Measurements from ENCODE around the gene PLCB1.

The PLCB1 gene

DNA sequence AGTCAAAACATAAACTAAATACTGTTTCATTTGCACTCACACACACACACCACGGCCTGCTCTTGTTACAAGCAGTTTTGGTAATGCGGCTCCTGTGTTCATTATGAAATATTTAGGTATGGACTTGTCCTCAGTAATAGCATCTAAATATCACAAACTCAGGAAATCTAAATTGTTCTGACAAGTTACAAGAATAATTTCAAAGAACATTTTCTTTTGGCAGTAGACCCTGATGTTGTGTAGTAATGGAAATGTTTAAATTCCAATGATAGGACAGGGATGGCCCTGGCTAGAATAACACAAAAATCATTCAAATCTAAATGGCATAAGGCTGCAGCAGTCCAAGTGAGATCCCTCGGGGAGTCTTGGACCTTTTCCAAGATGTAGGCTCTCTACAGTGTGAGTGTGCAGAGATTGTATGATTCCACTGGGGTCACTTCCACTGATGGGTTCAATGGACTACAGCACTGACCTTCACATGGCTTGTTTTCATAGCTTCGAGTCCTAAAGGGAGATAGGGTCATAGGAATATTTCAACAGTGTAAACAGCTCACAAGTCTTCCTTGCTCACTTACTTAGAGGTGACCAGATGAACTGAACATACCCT lies 726.2 kb downstream of the PLCB1 start:
- no peak for FAIRE-seq

DNA sequence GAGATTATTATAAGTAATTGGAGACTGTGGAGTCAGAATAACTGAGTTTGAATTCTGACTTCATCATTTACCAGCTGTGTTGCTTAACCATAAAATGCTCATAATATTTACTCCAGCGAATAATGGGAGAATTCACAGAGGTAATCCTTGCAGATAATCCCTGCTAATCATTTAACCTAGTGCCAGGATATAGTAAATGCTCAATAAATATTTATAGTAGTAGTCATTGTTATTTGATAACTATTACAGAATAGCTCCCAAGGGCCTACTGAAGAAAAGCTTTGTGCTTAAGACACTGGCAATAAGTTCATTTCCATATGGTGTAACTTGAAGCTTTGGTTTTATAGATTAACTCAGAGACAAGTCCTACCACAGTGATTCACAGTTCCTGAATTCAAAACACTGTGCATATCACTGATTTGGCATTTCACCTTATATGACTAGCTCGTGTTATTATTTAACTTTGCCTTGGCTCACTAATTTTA lies 728.0 kb downstream of the PLCB1 start:
- no peak for FAIRE-seq

DNA sequence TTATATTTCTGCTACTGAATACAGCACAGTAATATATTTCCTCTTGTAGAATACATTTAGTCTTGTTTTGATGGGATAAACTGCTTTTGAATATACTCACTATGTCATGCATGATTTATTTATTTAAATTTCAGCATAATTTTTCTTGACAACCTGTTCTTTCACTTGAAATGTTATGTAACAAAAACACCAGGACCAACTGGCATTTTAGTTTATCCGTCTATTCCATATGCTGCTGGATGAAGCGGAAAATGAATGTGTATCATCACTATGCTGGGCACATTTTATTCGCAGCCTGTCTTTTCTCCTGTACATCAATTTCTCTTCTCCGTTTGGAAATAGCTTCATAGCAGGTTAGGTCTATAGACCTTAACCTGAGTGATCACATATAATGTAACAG lies 730.0 kb downstream of the PLCB1 start:
- FAIRE-seq: no peak

DNA sequence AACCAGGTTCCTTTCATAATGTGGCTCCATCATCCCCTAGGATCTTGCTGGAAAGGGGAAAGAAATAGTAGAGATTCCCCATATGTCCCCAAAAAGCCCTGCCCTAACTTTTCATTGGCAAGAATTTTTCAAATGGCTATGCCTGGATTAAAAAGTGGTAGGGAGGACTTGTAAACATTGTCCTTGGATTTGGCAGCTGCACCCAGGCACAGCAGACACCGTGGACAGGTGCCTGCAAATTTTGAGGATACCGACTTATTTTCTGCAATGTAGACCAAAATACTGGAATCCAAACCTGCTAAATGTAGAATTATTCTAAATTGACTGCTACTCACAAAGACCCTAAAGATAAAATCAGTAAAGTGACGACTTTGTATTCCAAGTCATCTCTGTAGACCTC lies 733.6 kb downstream of the PLCB1 start:
- FAIRE-seq: no peak

DNA sequence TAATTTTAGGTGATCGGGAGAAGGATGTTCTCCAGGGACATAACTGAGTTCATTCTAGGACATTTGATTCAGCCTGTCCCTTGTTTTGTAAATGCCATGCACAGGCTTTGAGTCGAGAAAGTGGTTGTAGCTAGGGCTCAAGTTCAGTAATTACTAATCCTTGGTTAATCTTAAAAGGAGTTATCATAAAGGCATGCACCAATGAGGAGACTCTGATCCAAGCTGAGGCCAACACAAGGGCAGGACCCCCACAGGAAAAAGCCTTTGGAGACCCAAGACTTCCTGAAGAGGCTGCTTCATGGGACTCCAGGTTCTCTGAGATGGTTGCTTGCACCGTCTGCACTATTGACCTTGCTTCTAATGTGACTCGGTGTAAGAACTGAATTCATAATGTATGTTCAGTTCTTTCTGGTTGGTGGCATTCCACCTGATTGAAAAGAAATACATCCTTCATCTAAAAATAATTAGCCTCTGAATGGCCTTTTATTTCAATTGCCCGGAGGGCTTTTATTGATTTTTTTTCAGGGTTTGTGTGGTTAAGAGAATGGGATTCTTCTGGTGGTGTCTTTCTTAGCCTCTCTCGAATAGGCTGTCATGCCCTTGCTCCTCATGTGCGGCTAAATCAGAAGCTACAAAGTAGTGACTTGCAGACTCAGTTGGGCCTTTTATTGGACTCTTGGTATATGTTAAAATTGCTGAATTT lies 735.1 kb downstream of the PLCB1 start:
- FAIRE-seq: no peak

DNA sequence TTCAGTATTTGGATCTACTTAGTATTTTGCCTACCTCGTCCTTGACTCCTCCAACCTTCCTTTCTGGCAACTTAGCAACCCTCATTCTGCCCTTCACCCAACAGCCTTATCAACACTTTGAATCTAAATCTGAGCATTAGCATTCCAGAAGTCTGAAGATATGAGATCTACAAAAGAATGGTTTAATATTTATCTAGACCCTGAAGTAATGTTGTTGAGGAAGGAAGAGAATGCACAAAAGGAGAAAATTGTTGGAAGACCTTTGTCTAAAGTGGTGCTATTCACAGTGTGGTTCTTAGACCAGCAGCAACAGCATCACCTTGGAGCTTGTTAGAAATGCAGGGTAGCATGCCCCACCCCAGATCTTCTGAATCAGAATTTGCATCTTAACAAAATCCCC lies 738.6 kb downstream of the PLCB1 start:
- FAIRE-seq: no peak

DNA sequence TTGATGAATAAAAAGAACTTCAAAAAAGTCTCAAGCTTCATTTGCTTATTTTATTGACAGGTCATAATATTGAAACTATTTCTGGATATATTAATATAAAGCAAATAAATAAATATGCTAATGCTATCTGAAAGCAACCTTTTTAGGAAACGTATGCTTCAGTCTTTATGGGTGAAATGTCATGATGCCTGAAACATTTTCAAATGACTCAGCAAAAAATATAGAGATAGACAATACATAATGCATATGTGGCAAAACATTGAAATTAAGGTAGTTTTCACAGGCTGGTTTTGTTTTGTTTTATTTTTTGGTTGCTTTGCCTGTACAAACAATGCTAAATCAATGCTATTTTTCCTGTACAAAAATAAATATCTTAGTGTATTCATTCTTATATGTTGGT lies 742.4 kb downstream of the PLCB1 start:
- FAIRE-seq: no peak

DNA sequence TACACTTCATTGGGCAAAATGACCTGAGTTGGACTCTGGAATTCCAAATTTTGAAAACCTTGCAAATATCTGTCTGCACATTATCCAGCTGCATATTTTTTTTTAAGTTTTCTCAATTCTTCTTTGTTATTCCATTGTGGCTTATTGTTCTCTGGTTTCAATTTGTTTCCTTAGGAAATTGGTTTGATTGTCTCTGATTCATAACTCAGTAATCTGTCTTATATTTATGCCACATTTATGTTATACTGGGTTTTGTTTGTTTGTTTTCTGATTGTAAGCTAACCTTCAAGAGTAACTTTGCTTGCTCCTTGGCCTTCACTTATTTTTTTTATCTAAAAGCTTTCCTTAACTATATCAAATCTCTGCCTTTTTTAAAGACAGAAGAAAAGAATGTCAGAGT lies 743.5 kb downstream of the PLCB1 start:
- no peak for FAIRE-seq

DNA sequence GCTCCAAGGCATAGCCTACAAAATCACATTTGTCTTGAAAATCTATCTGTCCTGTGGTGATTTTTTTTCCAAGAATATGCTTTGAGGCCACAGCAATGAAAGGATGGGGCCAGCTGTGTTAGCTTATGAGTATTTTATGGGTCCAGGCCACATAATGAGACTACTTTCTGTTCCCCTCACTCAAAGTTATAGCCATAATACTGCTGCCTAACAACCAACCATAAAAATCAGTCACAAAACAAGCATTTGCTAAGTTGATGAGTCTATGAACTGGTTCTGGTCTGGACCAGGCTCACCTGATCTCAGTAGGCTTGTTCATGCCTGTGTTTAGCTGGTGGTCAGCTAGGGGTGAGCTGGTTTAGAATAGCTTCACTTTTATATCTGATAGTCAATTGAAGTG lies 744.3 kb downstream of the PLCB1 start:
- no peak for FAIRE-seq

DNA sequence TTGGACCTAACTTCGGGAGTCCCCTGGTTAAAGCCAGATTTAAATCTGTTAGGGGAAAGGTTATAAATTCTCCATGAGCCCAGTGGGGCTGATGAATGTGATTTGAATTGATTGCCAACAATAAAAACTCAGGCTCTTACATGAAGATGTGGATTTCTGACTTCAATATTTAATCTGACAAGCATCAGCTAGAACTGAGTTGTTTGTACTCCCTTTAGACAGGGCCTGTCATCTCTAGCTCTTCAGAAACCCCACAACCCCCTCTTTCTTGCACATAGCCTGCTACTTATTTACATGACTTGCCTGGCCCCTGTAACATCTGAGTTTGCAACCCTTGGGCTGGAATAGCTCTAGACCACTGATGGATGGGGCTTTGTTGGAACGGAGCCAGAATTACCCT lies 745.2 kb downstream of the PLCB1 start:
- no peak for FAIRE-seq

DNA sequence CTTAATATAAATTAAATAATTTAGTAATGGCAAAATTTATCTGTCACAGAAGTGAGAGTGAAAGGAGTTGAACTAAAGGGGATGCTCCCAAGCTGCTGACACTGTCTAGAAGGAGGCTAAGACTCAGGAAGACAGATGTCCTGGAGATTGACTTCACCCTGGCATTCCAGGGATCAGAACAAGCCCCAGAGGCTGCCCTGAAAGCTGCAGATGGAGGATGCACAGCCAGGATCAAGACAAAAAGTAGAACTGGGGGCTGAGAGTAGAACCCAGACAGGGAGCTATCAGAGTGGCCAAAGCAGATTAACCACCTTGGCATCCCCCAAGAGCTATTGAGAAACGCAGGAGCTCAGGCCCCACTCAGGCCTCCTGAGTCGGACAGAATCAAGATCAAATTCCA lies 747.6 kb downstream of the PLCB1 start:
- FAIRE-seq: no peak

DNA sequence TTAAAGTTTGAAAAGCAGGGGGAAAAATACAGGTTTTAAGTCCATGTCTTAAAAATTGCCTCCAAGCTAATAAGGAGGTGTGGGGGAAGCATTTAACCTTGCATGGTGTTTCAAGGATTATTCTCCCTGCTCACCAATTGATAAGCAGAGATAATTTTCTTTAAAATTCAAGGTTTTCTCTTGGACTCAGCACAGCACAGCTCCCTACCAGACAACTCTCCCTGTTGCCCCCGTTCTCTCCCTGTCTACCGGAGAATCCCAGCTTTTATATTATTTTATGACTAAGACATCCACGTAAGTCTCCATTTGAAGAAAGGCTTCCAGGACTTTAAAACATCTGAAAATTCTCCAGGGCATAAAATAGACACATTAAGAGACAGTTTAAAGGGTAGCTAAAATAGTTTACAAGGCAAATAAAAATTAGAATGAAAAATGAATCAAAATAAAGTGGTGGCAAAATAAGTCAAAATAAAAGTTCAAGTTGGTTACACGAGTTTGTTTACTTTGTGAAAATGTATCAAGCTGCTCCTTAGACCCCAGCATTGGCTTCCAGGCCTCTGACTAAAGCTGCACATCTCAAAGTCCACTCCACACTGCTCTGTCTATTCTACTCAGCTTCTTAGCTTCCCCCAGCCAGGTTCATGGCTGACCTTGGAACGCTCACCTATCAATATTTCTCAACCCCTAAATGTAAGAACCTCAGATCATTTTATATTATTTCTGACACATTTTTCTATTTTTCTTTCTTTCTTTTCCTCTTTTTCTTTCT lies 748.2 kb downstream of the PLCB1 start:
- FAIRE-seq: no peak

DNA sequence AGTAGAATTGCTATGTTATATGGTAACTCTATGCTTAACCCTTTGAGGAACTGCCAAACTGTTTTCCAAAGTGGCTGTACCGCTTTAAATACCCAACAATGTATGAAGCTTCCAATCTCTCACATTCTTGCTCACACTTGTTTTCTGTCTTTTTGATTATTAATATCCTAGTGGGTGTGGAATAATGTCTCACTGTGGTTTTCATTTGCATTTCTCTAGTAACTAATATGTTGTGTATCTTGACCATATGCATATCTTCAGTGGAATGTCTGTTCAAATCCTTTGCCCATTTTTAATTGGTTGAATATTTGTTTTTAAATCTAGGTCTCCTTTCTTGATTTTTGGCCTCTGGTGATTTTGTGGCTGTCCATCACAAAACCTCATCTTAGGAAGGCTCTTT lies 759.0 kb downstream of the PLCB1 start:
- FAIRE-seq: no peak

DNA sequence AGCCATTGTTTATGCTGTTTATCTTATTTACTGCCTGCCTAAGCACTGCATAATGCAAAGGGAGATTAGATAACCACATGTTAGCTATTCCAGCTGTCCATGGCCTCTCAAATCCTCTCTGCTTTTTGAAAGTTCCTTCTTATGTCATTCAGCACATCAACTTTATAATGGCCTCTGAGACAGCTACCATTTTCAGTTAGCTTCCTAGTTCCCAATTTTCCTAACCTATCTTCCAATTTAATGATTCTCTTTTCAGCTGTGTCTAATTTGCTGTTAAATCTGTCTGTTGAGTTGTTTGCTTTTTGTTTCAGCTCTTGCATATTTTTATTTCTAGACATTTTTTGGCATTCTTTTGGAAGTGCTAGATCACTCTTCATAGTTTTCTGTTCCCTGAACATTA lies 763.4 kb downstream of the PLCB1 start:
- FAIRE-seq: no peak

DNA sequence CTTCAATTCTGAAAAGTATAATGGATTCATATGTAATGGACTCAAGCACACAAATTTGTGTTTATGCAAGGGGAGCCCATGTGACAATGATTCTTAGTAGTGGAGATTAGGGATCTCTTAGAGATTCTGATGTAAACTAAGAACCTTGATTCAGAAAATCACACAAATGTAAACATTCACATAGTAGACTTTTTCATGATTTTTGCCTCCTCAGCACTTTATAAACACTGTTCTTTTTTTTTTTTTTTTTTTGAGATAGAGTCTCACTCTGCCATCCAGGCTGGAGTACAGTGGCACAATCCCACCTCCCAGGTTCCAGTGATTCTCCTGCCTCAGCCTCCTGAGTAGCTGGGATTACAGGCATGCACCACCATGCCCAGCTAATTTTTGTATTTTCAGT lies 766.8 kb downstream of the PLCB1 start:
- no peak for FAIRE-seq

DNA sequence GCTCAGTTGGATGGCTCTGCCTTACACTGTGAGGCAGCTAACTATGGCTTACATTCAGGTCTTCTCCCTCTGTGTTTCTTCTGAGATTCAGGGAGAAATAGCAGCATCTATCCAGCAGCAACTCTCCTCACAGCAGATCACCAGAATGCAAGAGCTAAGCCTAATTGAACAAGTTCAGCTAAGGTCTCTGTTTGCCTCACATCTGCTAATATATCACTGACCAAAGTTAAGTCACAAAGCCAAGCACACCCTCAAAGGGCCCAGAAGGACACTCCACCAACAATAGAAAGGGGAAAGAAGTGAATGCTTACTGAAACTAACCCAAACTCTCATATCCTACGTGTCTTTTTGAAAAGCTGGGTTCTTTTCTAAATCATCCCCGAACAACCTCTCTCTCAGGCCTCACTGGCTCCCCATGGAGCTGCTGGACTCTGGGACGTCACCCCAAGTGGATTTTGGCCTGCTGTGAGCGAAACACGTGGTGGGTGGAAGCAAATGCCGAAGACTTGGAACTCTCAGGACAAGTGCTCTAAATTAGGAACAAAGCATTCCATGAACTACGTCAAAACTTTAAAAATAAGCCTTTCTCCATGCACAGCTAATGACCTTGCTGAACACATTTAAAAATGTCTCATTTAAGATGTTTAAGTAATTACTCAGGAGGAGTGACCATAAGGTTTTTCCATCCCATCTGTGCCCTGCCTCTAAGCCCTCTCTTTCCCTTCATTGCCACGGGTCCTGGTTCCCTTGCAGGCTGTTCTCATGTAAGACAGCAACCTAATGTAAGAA lies 769.4 kb downstream of the PLCB1 start:
- FAIRE-seq: no peak

DNA sequence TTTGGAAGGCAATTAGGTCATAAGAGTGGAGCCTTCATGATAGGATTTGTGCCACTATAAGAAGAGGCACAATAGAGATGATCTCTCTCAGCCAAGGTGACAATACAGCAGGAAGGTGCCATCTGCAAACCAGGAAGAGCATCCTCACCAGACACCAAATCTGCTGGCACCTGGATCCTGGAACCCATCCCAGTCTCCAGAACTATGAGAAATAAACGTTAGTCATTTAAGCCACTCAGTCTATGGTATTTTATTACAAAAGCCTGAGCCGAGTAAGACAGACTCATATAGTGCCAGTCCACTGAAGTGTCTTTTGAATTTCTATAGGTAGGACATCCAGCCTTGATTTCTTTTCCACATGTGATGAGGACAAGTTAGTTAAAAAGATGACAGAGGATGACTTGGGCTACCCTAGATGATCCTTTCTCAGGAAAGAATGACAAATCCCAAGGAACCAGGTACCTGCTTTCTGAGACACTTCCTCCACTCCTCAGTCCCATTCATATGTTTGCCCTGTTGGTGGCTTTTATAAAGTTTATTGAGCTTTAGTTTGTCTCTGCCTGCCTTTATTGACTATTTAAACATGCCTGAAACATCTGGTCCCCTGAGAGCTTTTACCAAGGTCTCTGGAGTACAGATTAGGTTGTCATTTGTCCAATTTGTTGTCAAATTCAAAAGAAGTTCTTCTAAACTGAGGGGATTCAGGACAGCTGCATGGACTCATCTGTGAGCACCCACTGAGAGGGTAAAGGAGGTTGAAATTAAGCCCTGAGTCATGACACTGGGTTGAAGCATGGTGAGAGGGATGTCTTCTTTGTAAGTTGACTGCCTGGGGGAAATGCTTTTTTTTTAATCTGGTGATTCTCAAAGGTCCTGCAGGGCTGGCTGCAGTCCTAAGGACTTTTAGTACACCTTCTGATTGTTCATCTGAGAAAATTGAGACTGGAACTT lies 771.9 kb downstream of the PLCB1 start:
- FAIRE-seq: no peak

DNA sequence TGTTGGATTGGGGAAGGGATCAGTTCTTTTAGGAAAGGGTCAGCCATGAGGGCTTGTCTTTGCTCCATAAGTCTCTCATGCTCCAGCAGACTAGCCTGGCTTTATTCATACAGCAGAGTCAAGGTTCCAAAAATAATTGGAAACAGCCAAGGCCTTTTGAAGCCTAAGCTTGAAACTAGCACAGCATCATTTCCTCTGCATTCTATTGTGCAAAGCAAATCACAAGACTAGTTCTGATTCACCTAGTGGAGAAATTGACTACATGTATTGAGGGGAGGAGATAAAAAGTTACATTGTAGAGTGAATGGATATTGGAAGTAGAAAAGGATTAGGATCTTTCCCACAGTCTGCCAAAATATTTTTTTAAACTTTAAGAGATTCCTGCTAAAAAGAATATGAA lies 777.5 kb downstream of the PLCB1 start:
- FAIRE-seq: no peak

DNA sequence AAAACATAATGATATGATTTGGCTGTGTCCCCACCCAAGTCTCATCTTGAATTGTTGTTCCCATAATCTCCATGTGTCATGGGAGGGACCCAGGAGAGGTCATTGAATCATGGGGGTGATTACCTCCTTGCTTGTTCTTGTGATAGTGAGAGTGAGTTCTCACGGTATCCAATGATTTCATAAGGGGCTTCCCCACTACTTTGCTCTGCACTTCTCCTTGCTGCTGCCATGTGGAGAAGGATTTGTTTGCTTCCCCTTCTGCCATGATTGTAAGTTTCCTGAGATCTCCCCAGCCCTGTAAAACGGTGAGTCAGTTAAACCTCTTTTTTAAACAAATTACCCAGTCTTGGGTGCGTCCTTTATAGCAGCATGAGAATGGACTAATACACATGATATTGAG lies 780.0 kb downstream of the PLCB1 start:
- no peak for FAIRE-seq

DNA sequence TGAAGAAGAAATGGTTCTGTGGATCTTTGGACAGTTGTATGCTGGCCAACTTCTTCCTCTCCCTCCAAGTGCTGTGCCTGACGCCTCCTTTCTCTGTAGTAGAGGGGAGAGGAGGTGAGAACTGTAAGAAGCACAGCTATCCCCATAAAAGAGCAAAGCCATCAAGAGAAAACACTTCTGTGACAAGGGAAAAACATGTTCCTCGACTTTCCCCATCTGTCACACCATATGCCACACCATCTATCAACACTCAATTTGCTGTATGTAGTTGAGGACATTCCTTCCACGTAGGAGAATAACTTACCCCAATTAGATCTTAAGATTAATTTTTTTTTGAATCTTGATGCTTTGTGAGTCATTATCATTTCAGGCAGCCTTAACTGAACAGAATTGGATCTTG lies 780.7 kb downstream of the PLCB1 start:
- no peak for FAIRE-seq

DNA sequence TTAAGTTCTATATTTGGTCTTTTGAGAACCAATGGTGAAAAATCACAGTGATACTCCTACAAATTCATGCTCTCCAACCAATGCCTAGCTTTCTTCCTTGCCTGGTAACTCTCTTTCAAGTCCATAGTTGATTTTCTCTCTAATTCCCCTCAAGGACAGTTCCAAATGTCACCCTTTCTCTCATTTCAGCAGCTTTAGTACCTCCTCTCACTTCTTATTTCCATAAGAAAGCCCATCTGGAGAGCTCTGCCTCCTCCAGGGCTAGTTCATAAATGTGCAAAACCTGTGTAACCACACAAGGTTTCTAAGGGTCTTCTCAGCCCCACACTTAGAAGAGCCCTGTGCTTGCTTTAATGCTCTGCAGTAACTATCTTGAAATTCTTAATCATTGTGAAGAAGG lies 781.4 kb downstream of the PLCB1 start:
- no peak for FAIRE-seq

DNA sequence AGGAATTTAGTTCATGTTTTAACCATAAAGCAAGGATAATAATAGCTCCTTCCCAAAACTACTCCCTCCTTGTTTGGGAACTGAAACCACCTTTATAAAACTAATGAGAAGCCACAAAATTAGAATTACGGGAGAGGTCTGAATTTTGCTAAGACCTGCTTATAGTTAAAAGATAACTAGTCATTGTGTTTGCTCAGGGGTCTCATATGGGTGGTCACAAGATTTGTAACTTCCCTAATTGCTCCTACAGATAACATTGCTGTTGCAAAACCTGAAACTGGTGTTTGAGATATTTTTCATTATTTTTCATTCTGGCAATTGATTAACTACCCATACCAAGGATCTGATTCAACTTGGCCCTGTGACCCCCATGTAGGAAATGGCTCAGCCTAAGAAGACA lies 782.4 kb downstream of the PLCB1 start:
- no peak for FAIRE-seq
